Measurements from ENCODE around the gene SLIT3.

The SLIT3 gene

DNA sequence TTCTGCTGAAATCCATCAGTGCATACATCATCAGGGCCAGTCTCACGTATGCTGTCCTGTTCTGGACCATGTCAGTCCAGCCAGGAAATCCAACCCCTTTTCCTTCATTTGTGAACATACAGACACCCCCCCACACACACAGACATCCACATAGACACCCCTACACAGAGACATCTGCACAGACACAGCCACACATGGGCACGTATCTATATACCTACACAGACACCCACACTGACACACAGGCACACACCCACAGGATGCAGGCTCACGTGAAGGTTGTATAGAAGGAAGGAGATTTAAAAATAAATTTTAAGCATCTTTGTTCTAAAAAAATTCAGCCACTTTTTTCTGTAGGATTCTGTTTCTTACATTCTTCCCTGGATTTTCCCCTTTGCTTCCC, 325.6 kb downstream of the SLIT3 start:
- DNase-seq: no peak
- in situ Hi-C loops (cut with HindIII; ENCODE audit: low pct_ligation_motif_present, low pct_unique_long_range_greater_than_20kb, low sequenced_read_pairs): no loop called here

DNA sequence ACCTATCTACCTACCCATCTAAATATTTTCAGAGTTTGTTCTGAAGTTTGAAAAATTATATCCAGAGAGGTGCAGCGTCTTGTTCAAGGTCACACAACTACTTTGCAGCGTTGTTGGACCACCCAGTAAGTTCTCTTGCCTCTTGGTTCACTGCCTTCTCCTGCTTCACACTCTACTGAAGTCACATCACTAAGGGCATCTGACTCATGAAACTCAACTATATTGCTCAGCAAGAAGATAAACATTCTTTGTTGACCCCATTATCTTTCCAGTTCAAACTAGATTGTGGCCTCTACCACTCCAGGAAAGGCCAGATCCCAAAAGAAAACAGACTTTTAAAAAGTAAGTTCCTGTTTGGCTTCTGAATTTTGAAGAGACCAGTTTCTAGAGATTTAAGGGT, 326.9 kb downstream of the SLIT3 start:
- no peak for DNase-seq
- in situ Hi-C loops (cut with HindIII; ENCODE audit: low pct_ligation_motif_present, low pct_unique_long_range_greater_than_20kb, low sequenced_read_pairs): no loop called here

DNA sequence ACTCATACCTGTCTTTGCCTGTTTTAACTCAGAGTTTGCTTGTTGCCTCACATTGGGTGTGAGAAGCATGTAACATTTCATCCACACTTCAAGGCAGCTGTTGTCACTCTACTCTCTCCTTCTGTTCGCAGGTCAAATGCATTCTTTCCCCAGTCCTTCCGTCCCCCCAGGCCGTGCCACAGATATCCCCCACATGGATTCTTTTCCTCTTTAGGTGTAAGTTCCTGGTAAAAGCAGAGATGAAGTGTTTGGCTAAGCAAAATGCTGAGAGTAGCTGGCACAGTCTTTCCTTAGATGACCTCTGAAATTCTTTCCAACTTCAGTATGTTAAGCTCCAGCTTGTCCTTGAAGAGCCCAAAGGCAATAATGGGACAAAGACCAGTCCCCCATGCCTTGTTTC, 328.2 kb downstream of the SLIT3 start:
- no peak for DNase-seq
- in situ Hi-C loops (cut with HindIII; ENCODE audit: low pct_ligation_motif_present, low pct_unique_long_range_greater_than_20kb, low sequenced_read_pairs): no loop called here

GRCh38 chr5:168971100-168971499, 329.8 kb downstream of the SLIT3 start:
- in situ Hi-C loops (cut with HindIII; ENCODE audit: low pct_ligation_motif_present, low pct_unique_long_range_greater_than_20kb, low sequenced_read_pairs): no loop called here
- DNase-seq: no peak

DNA sequence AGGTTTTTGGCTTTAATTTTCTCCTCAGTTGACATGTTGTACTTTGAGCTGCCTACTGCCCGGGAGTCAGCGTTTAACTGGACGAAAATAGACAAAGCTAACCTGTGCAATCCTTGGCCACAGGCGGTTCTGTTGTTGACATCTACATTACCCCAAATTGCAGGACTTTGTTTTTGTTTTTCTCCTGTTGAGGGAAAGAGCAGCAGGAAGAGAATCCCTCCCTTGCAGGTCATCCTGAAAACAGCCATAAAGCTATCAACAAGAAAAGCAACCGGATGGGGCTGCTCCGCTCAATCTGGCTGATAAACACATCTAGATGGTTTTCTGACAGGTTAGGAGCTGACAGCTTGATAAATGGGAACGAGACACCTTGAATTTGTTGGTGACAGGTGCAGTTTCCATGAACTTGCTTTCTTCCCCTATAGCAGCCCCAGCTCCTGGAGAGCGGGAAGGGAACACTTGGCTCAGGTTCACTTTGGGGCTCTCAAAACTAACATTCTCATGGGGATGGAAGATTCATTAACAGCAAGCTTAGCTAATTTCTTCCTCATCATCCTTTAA, 331.5 kb downstream of the SLIT3 start:
- in situ Hi-C loops (cut with HindIII; ENCODE audit: low pct_ligation_motif_present, low pct_unique_long_range_greater_than_20kb, low sequenced_read_pairs): no loop called here
- DNase-seq: no peak

- in situ Hi-C loops (cut with HindIII; ENCODE audit: low pct_ligation_motif_present, low pct_unique_long_range_greater_than_20kb, low sequenced_read_pairs): no loop called here
- DNase-seq: no peak
Observed at GRCh38 chr5:168967882-168968620, 332.9 kb downstream of the SLIT3 start.

DNA sequence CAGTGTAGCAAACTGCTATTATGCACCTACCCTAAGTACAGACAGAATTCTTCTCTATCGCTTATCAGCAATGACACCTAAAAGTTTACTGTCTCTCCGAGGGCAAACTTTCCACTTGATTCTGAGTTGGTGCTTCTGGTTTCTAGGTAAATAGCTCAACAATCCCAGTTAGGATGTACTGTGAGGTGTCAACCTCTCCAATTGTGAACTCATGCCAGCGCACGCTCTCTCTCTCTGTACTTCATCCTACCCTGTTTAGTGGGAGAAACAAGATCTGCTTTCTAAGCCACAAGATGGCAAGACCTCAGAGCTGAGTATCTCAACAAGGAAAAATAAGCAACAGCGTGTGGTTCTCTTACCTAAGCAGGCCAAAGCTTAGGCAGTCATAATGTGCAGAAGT, 335.3 kb downstream of the SLIT3 start:
- DNase-seq: no peak
- in situ Hi-C loops (cut with HindIII; ENCODE audit: low pct_ligation_motif_present, low pct_unique_long_range_greater_than_20kb, low sequenced_read_pairs): no loop called here

- in situ Hi-C loops (cut with HindIII; ENCODE audit: low pct_ligation_motif_present, low pct_unique_long_range_greater_than_20kb, low sequenced_read_pairs): no loop called here
Observed at GRCh38 chr5:168964182-168964581, 336.8 kb downstream of the SLIT3 start.

GRCh38 chr5:168962306-168962705, 338.6 kb downstream of the SLIT3 start:
- DNase-seq: no peak
- in situ Hi-C loops (cut with HindIII; ENCODE audit: low pct_ligation_motif_present, low pct_unique_long_range_greater_than_20kb, low sequenced_read_pairs): no loop called here

More at GRCh38 chr5:168964182-168964581, 336.8 kb downstream of the SLIT3 start:
- DNase-seq: no peak

DNA sequence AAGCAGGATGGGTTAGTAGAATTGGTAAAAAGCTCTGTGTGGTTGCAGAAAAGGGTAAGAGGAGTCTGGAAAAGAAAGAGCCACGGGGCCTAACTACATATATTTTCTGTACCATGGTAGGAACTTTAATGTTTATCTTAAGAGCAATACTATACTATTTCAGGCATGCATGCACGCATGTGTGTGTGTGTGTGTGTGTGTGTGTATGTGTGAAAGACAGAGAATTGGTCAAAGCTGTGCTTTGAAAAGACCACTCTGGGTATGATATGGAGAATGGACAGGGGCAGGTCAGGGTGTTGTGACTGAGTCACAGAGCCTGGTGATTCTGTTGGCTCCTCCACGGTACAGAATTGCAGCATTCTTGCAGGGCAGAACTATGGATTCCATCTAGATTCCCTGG, 339.3 kb downstream of the SLIT3 start:
- no peak for DNase-seq
- in situ Hi-C loops (cut with HindIII; ENCODE audit: low pct_ligation_motif_present, low pct_unique_long_range_greater_than_20kb, low sequenced_read_pairs): no loop called here

GRCh38 chr5:168960497-168960896, 340.4 kb downstream of the SLIT3 start:
- DNase-seq: no peak
- in situ Hi-C loops (cut with HindIII; ENCODE audit: low pct_ligation_motif_present, low pct_unique_long_range_greater_than_20kb, low sequenced_read_pairs): no loop called here

GRCh38 chr5:168953351-168953750, 347.6 kb downstream of the SLIT3 start:
- in situ Hi-C loops (cut with HindIII; ENCODE audit: low pct_ligation_motif_present, low pct_unique_long_range_greater_than_20kb, low sequenced_read_pairs): no loop called here

GRCh38 chr5:168952196-168952595, 348.7 kb downstream of the SLIT3 start:
- DNase-seq: no peak
- in situ Hi-C loops (cut with HindIII; ENCODE audit: low pct_ligation_motif_present, low pct_unique_long_range_greater_than_20kb, low sequenced_read_pairs): no loop called here

More at GRCh38 chr5:168953351-168953750, 347.6 kb downstream of the SLIT3 start:
- no peak for DNase-seq

DNA sequence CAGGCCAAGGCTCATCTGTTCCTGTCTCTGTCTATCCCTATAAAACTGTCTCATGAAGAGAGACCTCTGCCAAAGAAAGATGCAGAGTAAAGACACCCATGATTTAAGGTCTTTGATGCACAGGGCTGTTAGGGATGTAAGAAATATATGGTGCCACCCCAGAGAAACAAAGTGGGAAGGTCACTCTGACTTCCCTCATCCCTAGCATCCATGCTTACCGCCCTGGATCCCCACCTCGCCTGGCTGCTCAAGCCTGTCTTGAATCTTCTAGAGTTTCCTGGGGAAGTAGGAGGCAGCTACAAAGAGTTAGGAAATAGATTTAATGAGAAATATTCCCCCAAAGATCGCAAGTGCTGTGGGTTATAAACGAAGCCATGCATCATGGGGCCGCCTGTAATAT, 349.2 kb downstream of the SLIT3 start:
- in situ Hi-C loops (cut with HindIII; ENCODE audit: low pct_ligation_motif_present, low pct_unique_long_range_greater_than_20kb, low sequenced_read_pairs): no loop called here
- no peak for DNase-seq

DNA sequence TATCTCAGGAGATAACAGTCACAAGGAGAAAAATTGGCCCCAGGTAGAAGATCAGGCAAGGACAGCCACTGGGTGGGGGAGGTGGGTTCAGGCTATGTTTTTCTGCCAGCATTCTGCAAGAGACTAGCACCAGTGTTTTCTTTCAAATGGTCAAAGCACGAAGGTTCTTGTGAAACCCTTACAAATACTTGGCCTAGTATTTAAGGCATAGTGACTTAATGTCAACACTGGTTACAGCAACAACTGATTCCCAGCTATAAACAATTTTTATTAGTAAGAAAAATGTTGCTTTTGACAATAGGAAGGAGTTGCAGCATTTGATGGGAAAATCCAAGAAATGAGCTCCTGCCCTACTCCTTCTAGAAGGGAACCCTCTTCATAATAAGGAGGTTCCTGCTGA, 349.6 kb downstream of the SLIT3 start:
- no peak for DNase-seq
- in situ Hi-C loops (cut with HindIII; ENCODE audit: low pct_ligation_motif_present, low pct_unique_long_range_greater_than_20kb, low sequenced_read_pairs): no loop called here

- DNase-seq: no peak
- in situ Hi-C loops (cut with HindIII; ENCODE audit: low pct_ligation_motif_present, low pct_unique_long_range_greater_than_20kb, low sequenced_read_pairs): no loop called here
Observed at GRCh38 chr5:168950241-168950951, 350.5 kb downstream of the SLIT3 start.

- in situ Hi-C loops (cut with HindIII; ENCODE audit: low pct_ligation_motif_present, low pct_unique_long_range_greater_than_20kb, low sequenced_read_pairs): no loop called here
- DNase-seq: no peak
Observed at GRCh38 chr5:168948746-168949145, 352.2 kb downstream of the SLIT3 start.

DNA sequence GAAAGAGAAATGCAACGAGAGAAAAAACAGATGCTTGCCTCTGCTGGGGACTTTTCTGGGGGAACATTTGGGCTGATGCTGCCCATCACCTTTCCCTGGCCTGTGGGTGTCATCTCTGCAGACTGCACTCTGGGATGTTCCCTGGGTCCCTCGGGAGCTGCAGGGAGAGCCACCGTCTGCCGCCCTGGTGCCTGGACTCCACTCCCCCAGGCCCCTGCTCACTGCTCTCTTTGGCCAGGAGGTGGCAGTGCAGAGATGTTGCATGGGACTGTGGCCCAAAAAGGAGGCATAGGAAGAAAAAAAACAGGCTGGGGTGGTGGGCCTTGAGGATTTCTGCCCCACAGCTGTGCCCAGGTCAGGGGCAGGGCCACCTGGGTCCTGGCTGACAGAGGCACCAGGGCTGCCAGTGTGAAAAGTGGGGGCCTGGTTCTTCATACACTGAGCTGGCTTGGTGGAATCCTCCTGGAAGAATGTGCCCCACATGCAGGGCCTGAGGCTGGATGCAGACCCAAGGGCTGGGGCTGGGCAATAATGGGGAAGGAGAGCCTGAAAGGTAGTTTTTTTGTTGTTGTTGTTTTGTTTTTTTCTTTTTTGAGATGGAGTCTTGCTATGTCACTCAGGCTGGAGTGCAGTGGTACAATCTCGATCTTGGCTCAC, 353.6 kb downstream of the SLIT3 start:
- in situ Hi-C loops (cut with HindIII; ENCODE audit: low pct_ligation_motif_present, low pct_unique_long_range_greater_than_20kb, low sequenced_read_pairs): no loop called here
- DNase-seq: peak; percentile 41

GRCh38 chr5:168946363-168946762, 354.6 kb downstream of the SLIT3 start:
- in situ Hi-C loops (cut with HindIII; ENCODE audit: low pct_ligation_motif_present, low pct_unique_long_range_greater_than_20kb, low sequenced_read_pairs): no loop called here
- DNase-seq: no peak
